ENCODE data around the gene THRB.

- TF ChIP-seq CTCF (conservative IDR thresholded peaks at IDR 0.05; ENCODE audit: low read length) (no peak), EZH2phosphoT487 (IDR thresholded peaks at IDR 0.05; ENCODE audit: borderline replicate concordance) (no peak)
Observed at GRCh38 chr3:24440760-24441464, 53.7 kb downstream of the THRB start.

Measured in Loucy (cell line).